Gastrocnemius medialis (tissue), 4 donors: ENCODE measurements around the gene SFMBT1.

Experiments used
- POLR2A ChIP-seq, 2 donors: fragments of 450-650 bp; IDR thresholded peaks; one replicate each; pipeline ENCODE4 v1.6.1; 2017; ENCODE audit warnings: antibody characterized with exemption in 2 of 2, mild to moderate bottlenecking in 2 of 2, moderate library complexity in 2 of 2
- TF ChIP-seq, protein P1 (sequence below), 5 experiments: fragments of 450-650 bp in 3 of 5; fragments of 200-600 bp in 2 of 5; sonication (generic) in 2 of 5; IDR thresholded peaks in 4 of 5; conservative IDR thresholded peaks in 1 of 5; 1 replicate in 4 of 5; 2 replicates in 1 of 5; pipeline ENCODE4 v1.5.1; 2016 to 2019; ENCODE audit warnings: antibody characterized with exemption in 5 of 5, mild to moderate bottlenecking in 3 of 5, moderate library complexity in 3 of 5

DNA sequence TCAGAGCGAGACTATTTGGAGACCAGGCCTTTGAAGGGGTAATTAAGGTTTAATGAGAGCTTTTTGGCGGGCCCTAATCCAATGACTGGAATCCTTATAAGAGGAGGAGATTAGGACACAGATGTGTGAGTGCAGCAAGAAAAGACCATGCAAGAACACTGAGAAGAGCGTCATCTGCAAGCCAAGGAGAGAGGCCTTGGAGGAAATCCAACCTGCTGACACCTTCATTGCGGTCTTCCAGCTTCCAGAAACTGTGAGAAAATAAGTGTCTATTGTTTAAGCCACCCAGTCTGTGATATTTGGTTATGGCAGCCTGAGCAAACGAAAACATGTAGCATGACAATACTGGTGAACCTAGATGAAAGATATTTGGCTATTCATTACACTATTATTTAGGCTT lies 188.0 kb downstream of the SFMBT1 start:
- TF ChIP-seq, protein P1, sequence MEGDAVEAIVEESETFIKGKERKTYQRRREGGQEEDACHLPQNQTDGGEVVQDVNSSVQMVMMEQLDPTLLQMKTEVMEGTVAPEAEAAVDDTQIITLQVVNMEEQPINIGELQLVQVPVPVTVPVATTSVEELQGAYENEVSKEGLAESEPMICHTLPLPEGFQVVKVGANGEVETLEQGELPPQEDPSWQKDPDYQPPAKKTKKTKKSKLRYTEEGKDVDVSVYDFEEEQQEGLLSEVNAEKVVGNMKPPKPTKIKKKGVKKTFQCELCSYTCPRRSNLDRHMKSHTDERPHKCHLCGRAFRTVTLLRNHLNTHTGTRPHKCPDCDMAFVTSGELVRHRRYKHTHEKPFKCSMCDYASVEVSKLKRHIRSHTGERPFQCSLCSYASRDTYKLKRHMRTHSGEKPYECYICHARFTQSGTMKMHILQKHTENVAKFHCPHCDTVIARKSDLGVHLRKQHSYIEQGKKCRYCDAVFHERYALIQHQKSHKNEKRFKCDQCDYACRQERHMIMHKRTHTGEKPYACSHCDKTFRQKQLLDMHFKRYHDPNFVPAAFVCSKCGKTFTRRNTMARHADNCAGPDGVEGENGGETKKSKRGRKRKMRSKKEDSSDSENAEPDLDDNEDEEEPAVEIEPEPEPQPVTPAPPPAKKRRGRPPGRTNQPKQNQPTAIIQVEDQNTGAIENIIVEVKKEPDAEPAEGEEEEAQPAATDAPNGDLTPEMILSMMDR (IDR thresholded peaks at IDR 0.05 in 4 of 5, conservative IDR thresholded peaks at IDR 0.05 in 1 of 5) = no peak
- TF ChIP-seq POLR2A (IDR thresholded peaks at IDR 0.05) = no peak
